Type B pancreatic cell (in vitro differentiated cells): ENCODE measurements around the gene UCHL5. TPM values are rescaled to one million over a fixed set of nuclear protein-coding genes. Genes with fewer than 3 reads are reported as not detected.

Source experiments
- DNase-seq: peaks from one replicate; pipeline ENCODE4 v3.0.0; 2021; ENCODE audit warnings: mixed read lengths; ENCODE audit not compliant: unreplicated experiment; ENCODE audit errors: extremely low spot score
- H3K27ac Mint-ChIP-seq: 2 replicates; pipeline ENCODE4 v1.8.0; 2021; ENCODE audit warnings: mild to moderate bottlenecking, mixed read lengths
- H3K27me3 Mint-ChIP-seq: 2 replicates; pipeline ENCODE4 v1.8.0; 2021; ENCODE audit warnings: mixed read lengths
- H3K36me3 Mint-ChIP-seq: 2 replicates; pipeline ENCODE4 v1.8.0; 2021; ENCODE audit warnings: mixed read lengths
- H3K4me1 Mint-ChIP-seq: one replicate; pipeline ENCODE4 v1.8.0; 2021; ENCODE audit warnings: mixed read lengths; ENCODE audit not compliant: unreplicated experiment
- H3K4me3 Mint-ChIP-seq: 2 replicates; pipeline ENCODE4 v1.8.0; 2021; ENCODE audit warnings: mild to moderate bottlenecking, mixed read lengths
- H3K9me3 Mint-ChIP-seq: 2 replicates; pipeline ENCODE4 v1.8.0; 2021; ENCODE audit warnings: mixed read lengths
- CTCF ChIP-seq: fragments of 200-600 bp; sonication (generic); conservative IDR thresholded peaks from 2 replicates; pipeline ENCODE4 v1.5.0; 2021; ENCODE audit warnings: antibody characterized with exemption, mild to moderate bottlenecking
- total RNA-seq: library from RNA; stranded (reverse); gene quantifications from 2 replicates; pipeline ENCODE4 v1.2.1, GENCODE V29; 2021; ENCODE audit warnings: low replicate concordance

Gene UCHL5
- total RNA-seq, 1 donor from 2014 or later, result 31.3 TPM

DNA sequence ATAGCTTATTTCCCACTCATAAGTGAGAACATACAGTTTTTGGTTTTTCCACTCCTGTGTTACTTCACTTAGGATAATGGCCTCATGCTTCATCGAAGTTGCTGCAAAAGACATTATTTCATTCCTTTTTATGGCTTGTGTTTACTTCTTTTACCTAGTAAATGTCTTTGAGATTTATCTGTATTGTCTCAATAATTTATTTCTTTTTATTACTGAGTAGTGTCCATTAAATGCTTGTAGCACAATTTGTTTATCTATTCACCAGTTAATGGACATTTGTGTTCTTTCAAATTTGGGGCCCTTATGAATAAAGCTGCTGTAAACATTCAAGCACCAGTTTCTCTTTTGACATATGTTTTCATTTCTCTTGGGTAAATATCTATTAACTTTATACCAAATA, 86.0 kb downstream of the UCHL5 start:
- H3K27me3 Mint-ChIP-seq, result no peaks in the 10 kb centered on the region
- no peak overlapping the region for H3K27ac Mint-ChIP-seq
- H3K4me3 Mint-ChIP-seq, result no peak overlapping the region
- TF ChIP-seq CTCF, result no peak
- no peak for DNase-seq
- no peaks in the 10 kb centered on the region for H3K4me1 Mint-ChIP-seq
- no peaks in the 10 kb centered on the region for H3K36me3 Mint-ChIP-seq
- H3K9me3 Mint-ChIP-seq, result peaks cover 4% of the 10 kb centered on the region

GRCh38 chr1:192969091-192969490, 90.1 kb downstream of the UCHL5 start:
- Mint-ChIP-seq H3K27ac (no peak overlapping the region), H3K9me3 (peaks cover 4% of the 10 kb centered on the region), H3K27me3 (no peaks in the 10 kb centered on the region), H3K4me3 (no peak overlapping the region), H3K36me3 (no peaks in the 10 kb centered on the region), H3K4me1 (no peaks in the 10 kb centered on the region)
- DNase-seq, result no peak
- no peak for TF ChIP-seq CTCF

DNA sequence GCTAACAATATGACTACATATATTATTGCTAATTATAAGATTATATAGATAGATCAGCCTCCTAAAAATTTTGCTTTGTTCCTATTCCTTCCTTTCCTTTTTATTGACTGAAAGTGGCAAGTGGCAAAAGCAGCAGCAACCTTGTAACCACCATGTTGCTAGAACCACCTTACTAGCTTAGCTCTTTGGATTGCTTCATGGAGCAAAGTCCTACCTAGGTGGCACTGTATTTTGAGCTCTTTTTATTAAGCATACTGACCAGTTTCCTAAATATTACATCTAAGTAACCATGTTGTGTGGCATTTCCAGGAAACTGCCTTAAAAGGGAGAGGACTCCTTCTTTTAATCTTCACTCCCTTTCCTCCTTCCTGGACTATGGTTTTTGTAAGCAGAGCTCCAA, 90.8 kb downstream of the UCHL5 start:
- Mint-ChIP-seq H3K36me3 (no peaks in the 10 kb centered on the region), H3K27me3 (no peaks in the 10 kb centered on the region), H3K4me1 (no peaks in the 10 kb centered on the region), H3K4me3 (no peak overlapping the region), H3K9me3 (peaks cover 4% of the 10 kb centered on the region), H3K27ac (no peak overlapping the region)
- TF ChIP-seq CTCF, result no peak
- DNase-seq, result no peak

- Mint-ChIP-seq H3K4me1 (no peaks in the 10 kb centered on the region), H3K4me3 (no peak overlapping the region), H3K36me3 (no peaks in the 10 kb centered on the region), H3K27me3 (no peaks in the 10 kb centered on the region), H3K27ac (no peak overlapping the region), H3K9me3 (peaks cover 4% of the 10 kb centered on the region)
- TF ChIP-seq CTCF, result no peak
- DNase-seq, result no peak
These were observed 91.3 kb downstream of the UCHL5 start for GRCh38 chr1:192967901-192968300.

DNA sequence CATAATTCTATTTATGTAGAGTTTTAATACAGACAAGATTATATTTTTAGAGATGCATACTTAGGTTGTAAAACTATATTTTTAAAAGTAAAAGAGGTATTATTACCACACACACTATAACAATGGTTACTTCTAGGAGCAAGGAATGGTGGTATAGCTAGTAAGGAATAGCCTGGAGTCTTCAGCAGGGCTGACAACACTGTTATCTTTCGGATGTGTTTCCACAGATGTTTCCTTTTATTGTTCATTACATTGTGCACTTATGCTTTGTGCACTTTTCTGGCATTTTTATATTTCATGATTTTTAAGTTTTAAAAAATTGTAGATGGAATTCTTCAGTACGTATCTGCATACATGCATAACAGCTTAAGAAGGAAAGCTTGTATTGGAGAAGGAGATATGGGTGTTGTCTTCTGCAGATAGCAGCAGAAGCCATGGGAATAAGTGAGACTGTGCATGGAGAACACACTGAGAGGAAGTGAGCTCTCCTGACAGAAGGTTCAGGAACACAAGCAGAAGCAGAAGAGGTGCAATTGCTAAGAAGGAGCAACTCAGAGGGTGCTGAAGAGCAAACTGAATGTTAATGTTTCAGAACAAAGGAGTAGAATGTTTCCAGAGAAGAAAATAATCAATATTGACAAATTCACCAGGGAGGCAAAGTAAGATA, 91.8 kb downstream of the UCHL5 start:
- DNase-seq, result no peak
- H3K4me3 Mint-ChIP-seq, result no peak overlapping the region
- H3K4me1 Mint-ChIP-seq, result no peaks in the 10 kb centered on the region
- no peaks in the 10 kb centered on the region for H3K36me3 Mint-ChIP-seq
- no peak for TF ChIP-seq CTCF
- H3K9me3 Mint-ChIP-seq, result peaks cover 4% of the 10 kb centered on the region
- no peaks in the 10 kb centered on the region for H3K27me3 Mint-ChIP-seq
- no peak overlapping the region for H3K27ac Mint-ChIP-seq

GRCh38 chr1:192966073-192966472, 93.1 kb downstream of the UCHL5 start:
- H3K9me3 Mint-ChIP-seq, result peaks cover 4% of the 10 kb centered on the region
- no peak overlapping the region for H3K4me3 Mint-ChIP-seq
- no peak for TF ChIP-seq CTCF
- H3K36me3 Mint-ChIP-seq, result no peaks in the 10 kb centered on the region
- no peak overlapping the region for H3K27ac Mint-ChIP-seq
- DNase-seq, result no peak
- no peaks in the 10 kb centered on the region for H3K4me1 Mint-ChIP-seq
- no peaks in the 10 kb centered on the region for H3K27me3 Mint-ChIP-seq
